GM18505 (cell line): ENCODE data around the gene NUDT3.

Experiments used
- ATAC-seq: cut with Tn5 transposase; IDR thresholded peaks from one replicate; pipeline ENCODE4 v1.9.1; 2021; ENCODE audit not compliant: unreplicated experiment
- POLR2A ChIP-seq: IDR thresholded peaks from 4 replicates; pipeline ENCODE4 v1.6.1; 2011; ENCODE audit warnings: borderline replicate concordance; ENCODE audit not compliant: insufficient read depth, insufficient read length; ENCODE audit errors: extremely low read depth

NUDT3 gene

DNA sequence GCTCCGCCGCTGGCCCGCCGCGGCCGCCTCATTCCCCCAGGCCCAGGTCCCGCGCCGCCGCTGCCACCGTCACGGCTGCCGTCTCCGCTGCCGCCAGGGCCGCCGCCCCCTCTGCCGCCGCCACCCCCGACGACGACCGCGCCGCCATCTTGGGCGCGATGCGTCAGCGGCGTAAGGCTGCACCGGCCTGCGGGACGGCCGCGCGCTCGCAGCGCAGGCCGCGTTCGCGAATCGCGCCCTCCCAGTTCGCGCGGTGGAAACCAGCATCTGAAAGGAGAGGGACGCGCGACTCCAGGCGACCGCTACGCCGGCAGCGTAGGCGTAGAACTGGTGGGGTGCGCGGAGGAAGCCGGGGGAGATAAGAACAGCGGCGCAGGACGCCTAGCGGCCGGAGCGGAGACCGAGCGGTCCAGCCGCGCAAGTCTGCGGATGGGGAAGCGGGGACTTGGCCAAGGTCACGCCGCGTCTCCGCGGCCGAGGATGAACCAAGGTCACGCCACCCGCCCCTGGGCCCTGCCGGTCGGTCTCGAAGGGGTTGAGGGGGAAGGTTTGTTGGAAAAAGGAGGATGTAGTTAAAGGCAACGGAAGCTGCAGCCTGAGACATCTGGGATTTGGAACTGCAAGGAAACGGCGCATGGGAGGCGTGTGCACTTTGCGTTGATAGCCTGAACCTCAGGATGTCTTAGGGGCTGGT is at the start of gene NUDT3:
Gene NUDT3, minus strand, starts transcription at position 173 of the 694 bp plus-strand sequence. CDS start 307 bp downstream, outside the sequence.
- ATAC-seq: peak; percentile 80

DNA sequence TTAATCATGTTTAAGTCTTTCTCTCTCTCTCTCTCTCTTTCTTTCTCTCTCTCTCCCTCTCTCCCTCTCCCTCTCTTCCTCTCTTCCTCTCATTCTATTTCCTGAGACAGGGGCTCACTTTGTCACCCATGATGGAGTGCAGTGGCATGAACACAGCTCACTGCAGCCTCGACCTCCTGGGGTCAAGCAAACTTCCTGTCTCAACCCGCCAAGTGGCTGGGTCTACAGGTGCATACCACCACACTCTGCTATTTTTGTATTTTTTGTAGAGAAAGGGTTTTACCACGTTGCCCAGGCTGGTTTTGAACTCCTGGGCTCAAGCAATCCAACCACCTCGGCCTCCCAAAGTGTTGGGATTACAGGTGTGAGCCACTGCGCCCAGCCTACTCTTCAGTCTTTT is 49.1 kb upstream of the NUDT3 start:
- no peak for ATAC-seq
- no peak for TF ChIP-seq POLR2A

More for the DNA sequence above, at the start of gene NUDT3:
- TF ChIP-seq POLR2A: peak; percentile 72

DNA sequence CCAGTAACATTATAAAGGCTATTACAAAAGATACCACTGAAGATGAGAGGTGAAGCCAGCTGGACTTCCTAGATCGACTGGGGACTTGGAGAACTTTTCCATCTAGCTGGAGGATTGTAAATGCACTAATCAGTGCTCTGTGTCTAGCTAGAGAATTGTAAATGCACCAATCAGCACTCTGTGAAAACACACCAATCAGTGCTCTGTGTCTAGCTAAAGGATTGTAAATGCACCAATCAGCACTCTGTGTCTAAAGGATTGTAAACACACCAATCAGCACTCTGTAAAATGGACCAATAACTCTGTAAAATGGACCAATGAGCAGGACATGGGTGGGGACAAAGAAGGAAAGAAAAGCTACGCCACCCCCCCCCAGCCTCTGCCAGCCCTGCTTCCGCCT is 47.0 kb upstream of the NUDT3 start:
- ATAC-seq: no peak
- no peak for TF ChIP-seq POLR2A

DNA sequence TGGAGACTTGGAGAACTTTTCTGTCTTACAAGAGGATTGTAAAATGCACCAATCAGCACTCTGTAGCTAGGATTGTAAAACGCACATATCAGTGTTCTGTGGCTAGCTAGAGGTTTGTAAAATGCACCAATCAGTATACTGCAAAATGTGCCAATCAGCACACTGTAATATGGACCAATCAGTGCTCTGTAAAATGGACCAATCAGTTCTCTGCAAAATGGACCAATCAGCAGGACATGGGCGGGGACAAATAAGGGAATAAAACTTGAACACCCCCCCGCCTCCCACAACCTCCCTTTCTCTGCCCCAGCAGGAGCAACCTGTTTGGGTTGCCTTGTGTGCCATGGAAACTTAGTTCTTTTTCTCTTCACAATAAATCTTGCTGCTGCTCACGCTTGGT is 46.2 kb upstream of the NUDT3 start:
- ATAC-seq: no peak
- TF ChIP-seq POLR2A: no peak

DNA sequence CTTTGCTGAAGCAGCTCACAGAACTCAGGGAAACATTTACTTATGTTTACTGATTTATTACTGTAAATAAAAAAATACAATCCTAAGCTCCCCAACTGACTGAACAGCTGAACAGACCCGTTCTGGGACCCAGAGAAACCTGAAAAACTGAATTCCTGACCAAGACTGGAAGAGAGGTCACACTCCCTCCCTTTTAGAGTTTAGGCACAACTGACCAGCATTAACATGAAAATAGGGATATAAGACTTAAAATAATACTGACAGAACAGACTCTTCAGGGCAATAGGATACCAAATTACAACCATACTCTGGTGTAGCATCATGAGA is 45.1 kb upstream of the NUDT3 start:
- TF ChIP-seq POLR2A: no peak
- no peak for ATAC-seq

DNA sequence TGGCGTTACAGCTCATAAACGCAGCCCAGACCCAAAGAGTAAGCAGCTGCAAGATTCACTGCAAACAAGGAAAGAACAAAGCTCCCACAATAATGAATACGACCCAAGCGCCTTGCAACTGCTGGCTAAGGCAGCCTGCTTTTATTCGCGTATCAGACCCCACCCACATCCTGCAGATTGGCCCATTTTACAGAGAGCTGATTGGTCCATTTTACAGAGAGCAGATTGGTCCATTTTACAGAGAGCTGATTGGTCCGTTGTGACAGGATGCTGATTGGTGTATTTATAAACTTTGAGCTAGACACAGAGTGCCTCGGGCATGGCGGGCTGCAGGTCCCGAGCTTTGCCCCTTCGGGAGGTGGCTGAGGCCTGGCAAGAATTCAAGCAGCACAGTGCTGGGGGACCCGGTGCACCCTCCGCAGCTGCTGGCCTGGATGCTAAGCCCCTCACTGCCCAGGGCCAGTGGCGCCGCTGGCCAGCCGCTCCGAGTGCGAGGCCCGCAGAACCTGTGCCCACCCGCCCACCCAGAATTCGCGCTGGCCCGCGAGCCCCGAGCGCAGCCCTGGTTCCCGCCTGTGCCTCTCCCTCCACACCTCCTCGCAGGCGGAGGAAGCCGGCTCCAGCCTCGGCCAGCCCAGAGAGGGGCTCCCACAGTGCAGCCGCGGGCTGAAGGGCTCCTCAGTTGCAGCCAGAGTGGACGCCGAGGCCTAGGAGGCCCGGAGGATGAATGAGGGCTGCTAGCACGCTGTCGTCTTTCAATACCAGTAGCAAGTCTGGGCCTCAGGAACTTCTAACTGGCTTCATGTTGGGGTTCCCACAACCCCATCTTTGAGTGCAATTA is 44.6 kb upstream of the NUDT3 start:
- no peak for ATAC-seq
- no peak for TF ChIP-seq POLR2A

DNA sequence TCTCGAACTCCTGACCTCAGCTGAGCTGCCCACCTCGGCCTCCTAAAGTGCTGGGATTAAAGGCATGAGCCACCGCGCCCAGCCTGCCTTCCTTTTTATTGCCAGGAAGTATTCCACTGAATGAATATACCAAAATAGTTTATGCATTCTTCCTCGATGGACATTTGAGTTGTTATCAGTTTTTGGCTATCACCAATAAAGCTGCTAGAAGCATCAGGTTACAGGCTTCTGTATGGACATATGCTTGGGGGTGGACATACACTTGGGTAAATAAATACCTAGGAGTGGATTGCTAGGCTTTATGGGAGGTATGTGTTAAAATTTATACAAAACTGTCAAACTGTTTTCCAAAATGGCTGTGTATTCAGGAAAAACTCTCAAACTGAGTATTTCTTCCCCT is 43.4 kb upstream of the NUDT3 start:
- no peak for ATAC-seq
- no peak for TF ChIP-seq POLR2A

DNA sequence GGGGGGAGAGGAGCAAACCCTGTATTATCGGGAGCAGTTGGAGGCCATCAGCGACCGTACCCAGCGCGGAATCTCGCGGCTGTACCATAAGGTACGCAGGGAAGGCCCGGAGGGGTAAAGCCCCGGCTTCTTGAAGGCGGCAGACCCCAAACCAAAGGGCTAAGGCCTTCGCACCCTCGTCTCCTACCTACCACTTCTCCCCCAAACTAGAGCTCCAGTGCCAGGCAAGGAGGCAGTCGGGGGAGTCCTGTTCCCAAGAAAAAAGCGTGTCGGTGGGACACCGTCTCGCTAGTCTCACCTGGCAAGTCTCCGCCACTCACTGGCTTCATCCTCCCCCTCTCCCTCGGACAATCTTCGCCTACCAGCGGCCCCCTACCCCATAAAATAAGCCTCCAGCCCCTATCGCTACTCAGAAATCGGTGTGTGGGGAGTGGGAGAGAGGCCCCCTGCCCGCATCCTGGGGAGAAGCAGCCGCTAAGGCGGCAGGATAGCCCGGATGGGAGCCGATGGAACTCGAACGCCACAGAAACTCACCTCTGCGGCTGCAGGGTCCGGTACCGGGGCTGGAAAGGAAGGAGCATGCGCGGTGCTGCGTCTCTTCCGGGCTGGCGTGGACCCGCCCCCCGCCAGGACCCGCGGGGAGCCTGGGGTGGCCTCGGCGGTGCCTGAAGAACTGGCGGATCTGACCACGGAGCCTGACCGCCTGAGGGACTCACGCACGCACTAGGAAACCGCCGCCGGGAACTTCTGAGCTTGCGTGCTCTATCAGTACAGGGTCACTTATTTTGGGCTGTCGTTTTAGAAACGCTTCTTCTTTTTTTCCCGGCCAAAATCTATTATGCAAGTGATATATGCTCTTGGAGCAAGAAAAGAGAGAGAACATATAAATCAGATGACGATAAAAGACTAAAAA is 33.3 kb upstream of the NUDT3 start, which contains the start of gene RPS10:
Gene RPS10, minus strand, starts transcription at position 572 of the 913 bp plus-strand sequence. CDS start 848 bp downstream, outside the sequence.
- ATAC-seq: peak; percentile 74
- TF ChIP-seq POLR2A: peak; percentile 95

DNA sequence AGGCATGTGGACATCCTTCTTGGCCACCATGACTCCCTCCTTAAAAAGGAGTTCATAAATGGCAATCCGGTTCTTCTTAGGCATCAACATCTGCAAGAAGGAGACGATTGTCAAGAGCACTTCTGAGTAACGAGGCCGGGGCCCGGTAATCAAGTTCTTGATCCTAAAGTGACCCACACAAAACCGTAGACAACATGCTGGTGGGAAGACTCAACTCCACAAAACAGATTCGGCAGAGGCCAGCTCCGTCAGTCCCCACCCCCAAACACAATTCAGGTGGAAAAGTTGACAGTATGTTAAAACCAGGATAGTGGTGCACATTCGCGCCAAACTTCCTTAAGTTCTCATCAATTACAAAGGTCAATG is 32.6 kb upstream of the NUDT3 start:
- ATAC-seq: no peak
- TF ChIP-seq POLR2A: no peak

DNA sequence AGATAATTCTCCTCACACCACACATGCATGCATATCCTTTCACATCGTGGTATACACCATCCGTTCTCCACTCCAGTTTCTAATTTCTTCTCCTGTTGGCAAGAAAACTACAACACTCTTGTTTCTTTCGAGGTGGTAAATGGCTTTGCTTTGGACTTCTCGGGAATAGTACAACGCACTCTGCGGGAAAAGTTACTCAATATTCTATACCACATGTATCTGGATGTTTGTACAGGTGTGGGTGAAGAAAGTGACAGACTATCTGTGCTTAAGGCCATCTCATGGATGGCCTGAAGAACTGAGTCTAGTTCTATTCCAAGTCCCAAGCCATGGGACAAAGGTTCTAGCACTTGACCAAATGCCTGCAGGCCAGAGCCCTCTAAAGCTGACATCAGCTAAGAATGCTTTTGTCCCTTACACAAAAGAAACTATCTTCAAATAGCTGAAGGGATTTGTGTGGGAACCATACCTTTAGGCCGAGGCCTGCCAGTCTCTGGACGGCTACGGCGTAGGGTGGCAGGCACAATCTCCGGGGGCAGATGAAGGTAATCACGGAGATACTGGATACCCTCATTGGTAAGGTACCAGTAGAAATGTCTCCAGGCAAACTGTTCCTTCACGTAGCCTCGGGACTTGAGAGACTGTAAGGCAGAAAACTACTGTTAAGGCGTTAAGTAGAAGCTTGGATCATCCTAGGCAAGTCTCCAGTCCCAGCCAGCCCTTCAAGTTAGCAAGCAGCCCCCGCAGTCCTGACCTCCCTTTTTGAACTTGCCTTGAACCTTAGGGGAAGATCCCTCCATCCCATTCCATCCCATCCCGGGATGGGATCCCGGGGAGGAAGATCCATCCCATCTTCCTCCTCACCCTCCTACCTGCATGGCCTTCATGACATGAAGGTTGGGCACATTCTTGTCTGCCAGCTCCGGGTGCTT is 32.0 kb upstream of the NUDT3 start:
- no peak for ATAC-seq
- TF ChIP-seq POLR2A: no peak

DNA sequence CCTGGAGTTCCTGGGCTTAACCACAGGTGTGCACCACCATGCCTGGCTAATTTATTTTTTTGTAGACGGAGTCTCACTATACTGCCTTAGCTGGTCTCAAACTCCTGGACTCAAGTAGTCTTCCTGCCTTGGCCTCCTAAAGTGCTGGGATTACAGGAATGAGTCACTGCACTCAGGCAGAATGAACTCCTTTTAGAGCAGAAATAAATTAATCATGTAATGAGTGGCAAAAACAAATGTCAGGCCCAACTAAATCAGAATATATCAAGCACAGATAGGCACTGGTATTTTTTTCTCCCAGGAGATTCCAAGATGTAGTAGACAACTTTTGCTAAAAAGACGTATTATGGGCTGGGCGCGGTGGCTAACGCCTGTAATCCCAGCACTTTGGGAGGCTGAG is 30.8 kb upstream of the NUDT3 start:
- TF ChIP-seq POLR2A: no peak
- no peak for ATAC-seq

DNA sequence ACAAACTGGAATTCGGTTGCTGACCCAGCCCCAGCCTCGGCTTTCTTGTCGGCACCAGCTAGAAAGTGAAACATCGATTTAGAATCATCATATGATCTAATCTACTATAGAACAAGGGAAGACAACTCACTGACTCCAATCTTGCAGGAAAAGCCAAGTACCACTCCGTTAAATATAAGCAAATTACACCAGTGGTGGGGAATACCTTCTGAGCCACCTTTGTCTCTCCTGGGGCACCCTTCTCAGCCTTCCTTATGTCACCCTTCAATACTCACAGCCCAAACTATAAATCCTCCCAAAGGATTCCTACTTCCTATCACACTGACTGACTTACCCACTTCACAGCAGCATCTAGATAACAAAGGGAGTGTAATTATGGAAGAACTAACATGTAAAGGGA is 25.9 kb upstream of the NUDT3 start:
- ATAC-seq: no peak
- no peak for TF ChIP-seq POLR2A
